GM21390 (cell line): Measurements from ENCODE around the gene CBLIF.
"Not testable (repeated sequence)": the region's sequence is repeated elsewhere in the genome, so short reads cannot be mapped to it uniquely, and the experiment has no call there.

ENCODE experiments used
- ATAC-seq: cut with Tn5 transposase; IDR thresholded peaks from one replicate; pipeline ENCODE4 v1.9.1; 2021; ENCODE audit not compliant: unreplicated experiment

Gene CBLIF

DNA sequence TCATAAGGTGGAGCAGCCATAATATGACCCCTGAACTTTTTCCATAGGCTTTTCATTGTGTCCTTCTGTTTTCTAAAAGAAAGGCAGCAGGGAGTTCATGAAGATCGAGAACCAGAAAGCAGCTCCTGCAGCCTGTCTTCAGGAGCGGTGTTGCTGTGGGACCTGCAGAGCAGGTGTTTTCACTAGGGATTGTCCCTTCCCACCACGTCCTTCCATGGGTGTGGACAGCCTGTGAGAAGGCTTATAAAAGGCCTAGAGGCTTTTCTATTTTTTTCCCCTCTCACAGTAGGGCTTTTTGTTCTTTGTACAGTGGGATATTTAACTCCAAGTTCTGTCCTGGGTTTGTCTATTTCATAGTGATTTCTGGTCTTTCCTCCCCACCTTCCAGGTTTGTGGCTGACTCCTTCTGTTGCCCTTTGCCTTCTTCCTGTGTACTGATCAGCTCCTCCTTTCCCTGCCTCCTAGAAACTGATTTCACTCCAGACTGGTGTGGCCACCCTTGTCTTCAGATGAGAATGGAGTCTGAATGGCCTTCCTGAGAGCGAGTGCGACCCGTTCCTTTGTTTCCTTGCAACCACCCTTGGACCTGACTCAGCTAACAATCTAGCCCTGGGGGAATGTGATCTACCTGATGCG is 44.8 kb downstream of the CBLIF start:
- no peak for ATAC-seq

GRCh38 chr11:59794417-59794816 is 50.9 kb downstream of the CBLIF start:
- ATAC-seq: no peak

- no peak for ATAC-seq
These were observed 52.8 kb downstream of the CBLIF start for GRCh38 chr11:59792507-59792906.

GRCh38 chr11:59791639-59792038 is 53.7 kb downstream of the CBLIF start:
- no peak for ATAC-seq

DNA sequence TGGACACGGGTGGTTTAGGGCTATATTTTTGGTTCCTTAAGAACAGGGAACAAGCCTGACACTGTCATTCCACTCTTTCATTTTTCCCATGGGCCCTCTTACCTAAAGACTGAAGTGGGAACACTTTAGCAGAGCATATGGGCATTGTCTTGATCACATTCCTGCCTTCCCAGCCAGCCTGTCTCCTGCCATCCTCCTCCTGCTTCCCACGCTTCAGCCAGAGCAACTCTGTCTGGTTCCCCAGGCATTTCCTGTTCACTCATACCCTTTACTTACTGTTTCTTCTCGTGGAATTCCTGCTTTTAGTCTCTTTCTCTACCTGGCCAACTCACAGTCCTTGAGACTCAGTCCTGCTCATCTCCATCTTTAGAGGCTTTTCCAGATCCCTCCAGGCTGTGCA is 57.5 kb downstream of the CBLIF start:
- ATAC-seq: no peak

DNA sequence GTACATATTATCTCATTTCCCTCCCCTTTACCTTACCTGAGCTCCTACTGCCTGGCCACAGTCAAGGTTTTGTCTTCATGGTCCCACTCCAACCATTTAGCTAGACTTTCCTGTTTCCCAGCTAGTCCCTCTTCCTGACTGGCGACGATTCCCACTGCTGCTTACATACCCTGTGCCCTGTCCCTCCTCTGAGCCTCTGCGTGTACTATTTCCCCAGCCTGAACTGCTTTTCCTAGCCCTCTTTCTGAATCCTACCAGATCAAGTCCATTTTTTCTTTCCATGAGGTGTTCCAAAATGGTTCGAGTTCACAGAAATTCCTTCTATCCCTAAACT is 58.1 kb downstream of the CBLIF start:
- no peak for ATAC-seq

DNA sequence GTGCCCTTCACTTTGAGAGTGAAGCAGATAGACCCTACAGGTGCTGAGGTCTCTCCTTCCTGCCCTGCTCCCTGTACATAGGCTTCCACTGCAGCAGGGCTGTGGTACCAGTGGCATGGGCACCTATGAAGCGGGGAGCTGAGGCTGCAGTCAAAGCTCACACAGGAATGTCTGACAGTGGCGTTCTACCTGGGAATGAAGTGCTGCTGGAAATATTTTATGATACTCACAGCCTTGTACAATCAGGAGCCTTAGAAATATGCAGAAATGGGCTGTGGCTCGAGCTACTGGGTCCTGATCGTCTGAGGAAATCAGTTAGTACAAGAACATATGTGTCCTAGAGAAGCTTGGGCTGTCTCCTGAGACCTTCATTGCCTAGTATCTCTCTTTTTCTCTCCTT is 59.5 kb downstream of the CBLIF start:
- ATAC-seq: no peak

GRCh38 chr11:59784441-59784840 is 60.9 kb downstream of the CBLIF start:
- not testable (repeated sequence) for ATAC-seq

- ATAC-seq: no peak
These were observed 61.6 kb downstream of the CBLIF start for GRCh38 chr11:59783632-59784090.

GRCh38 chr11:59782080-59782479 is 63.2 kb downstream of the CBLIF start:
- ATAC-seq: no peak

- ATAC-seq: no peak
These were observed 65.8 kb downstream of the CBLIF start for GRCh38 chr11:59779487-59779886.
